Measurements from ENCODE around the gene SHANK1. TPM values are rescaled to one million over a fixed set of nuclear protein-coding genes. Genes with fewer than 3 reads are reported as not detected.

Gene SHANK1
- total RNA-seq, 4 donors from 2014 or later, result 0.42 to 6.6 TPM; not detected in 2

GRCh38 chr19:50720181-50720920 lies 749 bp upstream of the SHANK1 start:
- Histone ChIP-seq H3K27ac (no peak overlapping the region), H3K36me3 (no peaks in the 10 kb centered on the region), H3K4me3 (no peak overlapping the region), H3K27me3 (peaks cover 60% of the 10 kb centered on the region), H3K4me1 (peaks cover 49% of the 10 kb centered on the region), H3K9me3 (no peaks in the 10 kb centered on the region)
- DNase-seq (ENCODE audit: low spot score in 2 of 2), result no peak
- no peak for TF ChIP-seq CTCF (IDR thresholded peaks at IDR 0.05)
- TF ChIP-seq EP300 (IDR thresholded peaks at IDR 0.05), result no peak
- no peak for TF ChIP-seq POLR2AphosphoS5 (IDR thresholded peaks at IDR 0.05)
- TF ChIP-seq POLR2A (IDR thresholded peaks at IDR 0.05), result no peak
- 41% methylated on average over 20 of the region's 21 CpGs for WGBS

DNA sequence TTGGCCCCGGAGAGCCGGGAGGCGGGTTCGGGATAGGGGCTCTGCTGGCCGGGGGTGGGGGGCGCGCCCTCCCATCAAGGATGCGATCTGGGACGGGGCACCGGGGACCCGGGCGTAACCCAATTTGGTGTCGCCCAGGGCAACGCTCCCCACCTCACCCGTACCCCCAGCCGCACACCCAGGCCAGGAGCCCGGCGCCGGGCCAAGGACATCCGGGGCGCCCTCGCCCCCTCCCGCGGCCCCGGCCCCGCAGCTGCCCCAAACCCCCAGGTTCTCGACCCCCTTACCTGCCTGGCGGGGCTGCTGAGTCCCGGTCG lies 525 bp downstream of the SHANK1 start:
- 0% methylated on average over 5 of the region's 30 CpGs for WGBS
- H3K36me3 ChIP-seq, result no peaks in the 10 kb centered on the region
- H3K4me3 ChIP-seq, result peak overlapping the region; percentile 51
- H3K27me3 ChIP-seq, result peaks cover 58% of the 10 kb centered on the region
- TF ChIP-seq CTCF (IDR thresholded peaks at IDR 0.05) (no peak), POLR2A (IDR thresholded peaks at IDR 0.05) (no peak), EP300 (IDR thresholded peaks at IDR 0.05) (no peak), POLR2AphosphoS5 (IDR thresholded peaks at IDR 0.05) (no peak)
- H3K27ac ChIP-seq, result no peak overlapping the region
- no peaks in the 10 kb centered on the region for H3K9me3 ChIP-seq
- no peak for DNase-seq (ENCODE audit: low spot score in 2 of 2)
- peaks cover 41% of the 10 kb centered on the region for H3K4me1 ChIP-seq

DNA sequence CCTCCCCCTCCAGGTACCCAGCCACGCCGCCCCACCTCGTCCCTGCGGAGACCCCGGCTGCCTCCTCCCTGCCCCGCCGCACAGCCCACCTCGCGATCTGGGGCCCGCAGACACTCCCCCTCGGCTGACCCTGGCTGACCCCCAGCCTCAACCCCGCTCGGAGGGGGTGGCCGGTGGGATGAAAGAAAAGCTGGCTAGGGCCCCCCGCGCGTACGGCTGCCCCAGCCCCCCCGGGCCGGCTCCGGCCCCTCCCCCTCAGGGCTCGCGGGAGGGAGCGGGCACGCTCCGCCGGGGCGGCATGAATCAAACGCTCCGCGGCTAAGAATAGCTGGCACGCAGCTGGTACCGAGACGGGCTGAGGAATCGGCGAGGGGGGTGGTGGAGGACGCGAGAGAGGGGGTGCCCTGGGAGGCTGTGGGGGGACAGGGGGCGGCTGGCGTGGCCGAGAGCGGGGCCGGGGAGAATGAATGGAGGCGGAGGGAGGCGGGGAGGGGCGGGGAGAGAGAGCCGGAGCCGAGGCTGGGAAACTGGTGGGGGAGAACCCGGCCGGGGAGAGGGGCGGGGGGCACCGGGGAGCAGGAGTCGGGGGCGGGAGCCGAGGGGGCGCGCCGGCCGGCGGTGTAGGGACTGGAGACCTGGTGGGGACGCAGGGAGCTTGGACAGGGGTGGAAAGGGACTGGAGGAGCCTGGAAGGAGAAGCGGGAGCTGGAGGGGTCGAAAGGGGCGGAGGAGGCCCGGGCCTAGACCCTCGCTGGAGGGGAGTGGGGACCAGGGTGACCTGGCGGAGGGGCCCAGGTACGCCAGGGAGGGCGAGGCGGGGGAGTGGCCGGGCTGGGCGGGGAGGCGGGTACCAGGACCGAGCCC lies 1.1 kb downstream of the SHANK1 start:
- Histone ChIP-seq H3K36me3 (no peaks in the 10 kb centered on the region), H3K27me3 (peaks cover 55% of the 10 kb centered on the region), H3K9me3 (no peaks in the 10 kb centered on the region), H3K4me3 (peak overlapping the region; percentile 51), H3K27ac (no peak overlapping the region), H3K4me1 (peaks cover 35% of the 10 kb centered on the region)
- 0% methylated on average over 16 of the region's 74 CpGs for WGBS
- TF ChIP-seq POLR2AphosphoS5 (IDR thresholded peaks at IDR 0.05) (no peak), POLR2A (IDR thresholded peaks at IDR 0.05) (no peak), CTCF (IDR thresholded peaks at IDR 0.05) (no peak), EP300 (IDR thresholded peaks at IDR 0.05) (no peak)
- DNase-seq (ENCODE audit: low spot score in 2 of 2), result no peak

DNA sequence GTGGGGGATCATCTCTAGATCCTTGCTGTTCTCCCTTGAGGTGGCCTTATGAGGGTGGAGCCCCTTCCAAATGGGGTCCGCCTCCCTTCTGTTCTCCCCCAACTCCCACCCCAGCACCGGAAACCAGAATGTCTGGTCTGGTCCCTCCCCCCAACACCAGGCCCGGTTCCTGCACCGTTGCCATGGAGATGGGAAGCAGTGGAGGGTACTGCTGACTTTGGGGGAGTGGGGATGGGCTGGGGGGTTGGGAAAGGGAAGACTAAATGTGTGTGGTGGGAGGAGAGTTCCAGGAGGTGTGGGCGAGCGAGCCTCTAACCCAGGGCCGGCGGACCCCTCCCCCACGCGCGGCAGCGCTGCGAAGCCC lies 1.7 kb downstream of the SHANK1 start:
- Histone ChIP-seq H3K4me1 (peaks cover 32% of the 10 kb centered on the region), H3K27ac (no peak overlapping the region), H3K9me3 (no peaks in the 10 kb centered on the region), H3K27me3 (peaks cover 58% of the 10 kb centered on the region), H3K4me3 (peak overlapping the region; percentile 51), H3K36me3 (no peaks in the 10 kb centered on the region)
- WGBS, result 9% methylated on average over 6 of the region's 13 CpGs
- no peak for TF ChIP-seq EP300 (IDR thresholded peaks at IDR 0.05)
- TF ChIP-seq POLR2A (IDR thresholded peaks at IDR 0.05), result no peak
- no peak for TF ChIP-seq CTCF (IDR thresholded peaks at IDR 0.05)
- no peak for TF ChIP-seq POLR2AphosphoS5 (IDR thresholded peaks at IDR 0.05)
- DNase-seq (ENCODE audit: low spot score in 2 of 2), result no peak

DNA sequence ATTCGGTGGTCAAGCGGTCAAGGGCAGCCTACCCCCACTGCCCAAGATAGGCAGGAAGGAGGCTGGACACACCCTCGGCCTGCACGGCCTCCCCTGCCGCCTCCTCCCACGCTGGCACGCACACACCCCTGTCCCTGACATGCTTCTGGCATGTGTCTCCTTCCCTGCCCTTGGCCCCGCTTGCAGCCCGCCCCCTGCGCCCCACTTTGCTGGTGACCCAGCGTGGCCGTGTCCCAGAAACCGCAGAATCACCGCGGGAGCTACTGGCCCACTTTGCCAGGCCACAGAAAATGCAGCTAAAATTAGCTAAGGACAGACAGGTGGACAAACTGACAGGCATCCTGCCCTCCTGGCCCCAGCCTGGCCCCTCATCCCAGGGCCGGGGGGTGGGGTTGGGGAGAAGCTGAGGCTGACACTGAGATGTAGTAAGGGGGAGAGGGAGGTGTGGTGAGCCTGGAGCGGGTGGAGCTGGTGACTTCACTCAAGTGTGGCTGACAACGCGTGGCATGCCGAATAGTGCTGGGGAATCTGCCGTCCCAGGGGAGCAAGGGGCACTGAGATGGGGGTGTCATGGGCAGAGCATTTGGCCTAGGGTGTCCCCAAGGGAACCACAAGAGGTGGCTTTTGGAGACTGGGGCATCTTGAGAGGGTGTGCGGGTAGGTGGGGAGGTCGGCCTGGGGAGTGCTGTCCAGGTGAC lies 2.4 kb downstream of the SHANK1 start:
- H3K36me3 ChIP-seq, result no peaks in the 10 kb centered on the region
- no peak for DNase-seq (ENCODE audit: low spot score in 2 of 2)
- no peak overlapping the region for H3K4me3 ChIP-seq
- 66% methylated on average over 20 of the region's 23 CpGs for WGBS
- no peak overlapping the region for H3K27ac ChIP-seq
- H3K9me3 ChIP-seq, result no peaks in the 10 kb centered on the region
- peaks cover 32% of the 10 kb centered on the region for H3K4me1 ChIP-seq
- TF ChIP-seq CTCF (IDR thresholded peaks at IDR 0.05) (no peak), POLR2AphosphoS5 (IDR thresholded peaks at IDR 0.05) (no peak), POLR2A (IDR thresholded peaks at IDR 0.05) (no peak), EP300 (IDR thresholded peaks at IDR 0.05) (no peak)
- H3K27me3 ChIP-seq, result peaks cover 61% of the 10 kb centered on the region

Measured in suprapubic skin (tissue), 4 donors.